GM21723 (cell line): ENCODE measurements around the gene UBXN10.

ENCODE experiments used
- ATAC-seq: cut with Tn5 transposase; IDR thresholded peaks from one replicate; pipeline ENCODE4 v1.9.1; 2021; ENCODE audit warnings: mild to moderate bottlenecking, moderate library complexity; ENCODE audit not compliant: unreplicated experiment

Gene UBXN10

DNA sequence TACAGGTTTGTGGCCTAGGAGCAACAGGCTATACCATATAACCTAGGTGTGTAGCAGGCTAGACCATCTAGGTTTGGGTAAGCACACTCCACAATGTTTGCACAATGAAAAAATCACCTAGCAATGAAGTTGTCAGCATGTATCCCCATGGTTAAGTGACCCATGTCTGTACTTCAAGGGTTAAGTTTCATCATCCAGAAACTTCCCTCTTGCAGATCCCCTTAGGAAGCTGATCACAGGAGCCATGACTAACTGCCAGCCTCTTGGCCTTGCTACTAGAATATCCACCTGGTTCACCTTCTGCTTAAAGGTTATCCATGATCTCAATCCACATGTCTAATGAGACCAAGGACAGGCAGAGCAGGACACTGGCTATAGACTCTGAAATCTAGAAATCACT lies 3.5 kb upstream of the UBXN10 start:
- no peak for ATAC-seq

DNA sequence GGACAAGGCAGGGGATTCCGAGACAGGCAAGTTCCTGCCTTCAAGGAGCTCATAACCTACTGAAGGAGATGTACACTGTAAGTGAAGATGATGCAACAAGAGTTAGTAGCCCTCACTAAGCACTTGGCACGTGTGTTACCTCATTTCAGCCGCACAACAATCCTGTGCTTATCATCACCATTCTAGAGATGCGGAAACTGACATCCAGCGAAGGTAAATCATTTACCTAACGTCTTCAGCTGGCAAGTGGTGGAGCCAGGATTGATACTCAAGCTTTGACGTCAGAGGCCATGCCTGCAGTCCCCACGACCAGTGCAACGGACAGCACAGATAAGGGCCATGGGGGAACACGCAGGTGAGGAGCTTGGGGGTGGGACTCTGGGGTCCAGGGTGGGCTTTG lies 2.9 kb upstream of the UBXN10 start:
- no peak for ATAC-seq

DNA sequence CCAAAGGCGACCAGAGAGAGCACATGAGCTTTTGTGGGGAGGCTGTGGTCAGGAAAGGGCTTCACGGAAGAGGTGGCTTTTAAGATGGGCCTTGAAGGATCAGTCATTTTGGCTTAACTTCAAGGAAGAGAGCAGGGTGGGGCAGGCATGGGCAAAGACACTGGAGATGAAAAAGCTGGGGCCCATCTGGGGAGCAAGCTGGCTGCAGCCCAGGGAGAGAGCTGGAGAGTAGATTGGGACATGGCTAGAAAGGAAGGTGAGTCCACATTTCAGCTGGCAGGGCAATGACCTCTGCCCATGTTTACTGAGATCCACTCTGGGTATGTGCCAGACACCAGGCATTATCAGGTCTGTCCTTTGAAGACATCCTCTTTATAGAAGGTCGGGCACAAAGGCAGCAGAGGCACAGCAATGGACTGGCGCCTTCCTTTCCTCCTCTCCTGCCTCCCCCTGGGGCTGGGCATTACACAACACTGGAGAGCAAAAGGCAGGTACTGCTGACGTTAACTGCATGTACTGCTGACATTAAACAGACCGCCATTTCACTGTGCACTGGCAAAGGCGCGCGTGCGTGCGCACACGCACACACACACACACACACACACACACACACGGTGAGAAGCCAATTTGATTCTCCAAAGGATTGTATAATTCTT lies 2.2 kb upstream of the UBXN10 start:
- no peak for ATAC-seq

DNA sequence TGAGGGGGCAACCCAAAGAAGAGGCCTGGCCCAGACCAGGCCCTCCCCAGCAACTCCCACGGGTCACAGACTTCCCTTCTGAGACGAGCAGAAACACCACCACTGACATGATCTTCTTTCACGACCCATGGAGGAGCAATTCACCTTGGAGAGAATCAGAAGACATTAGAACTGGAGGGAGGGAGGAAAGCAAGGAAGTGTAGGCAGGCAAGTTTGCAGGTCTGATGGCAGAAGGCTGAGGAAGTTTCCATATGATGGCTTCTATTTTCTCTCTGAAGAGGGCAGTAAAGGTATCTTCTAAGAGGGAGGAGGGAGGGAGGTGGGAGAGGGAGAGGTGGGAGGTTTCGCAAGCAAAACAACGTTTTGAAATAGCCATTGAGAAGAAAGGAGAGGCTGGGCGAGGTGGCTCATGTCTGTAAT lies 1.4 kb upstream of the UBXN10 start:
- ATAC-seq, result no peak

DNA sequence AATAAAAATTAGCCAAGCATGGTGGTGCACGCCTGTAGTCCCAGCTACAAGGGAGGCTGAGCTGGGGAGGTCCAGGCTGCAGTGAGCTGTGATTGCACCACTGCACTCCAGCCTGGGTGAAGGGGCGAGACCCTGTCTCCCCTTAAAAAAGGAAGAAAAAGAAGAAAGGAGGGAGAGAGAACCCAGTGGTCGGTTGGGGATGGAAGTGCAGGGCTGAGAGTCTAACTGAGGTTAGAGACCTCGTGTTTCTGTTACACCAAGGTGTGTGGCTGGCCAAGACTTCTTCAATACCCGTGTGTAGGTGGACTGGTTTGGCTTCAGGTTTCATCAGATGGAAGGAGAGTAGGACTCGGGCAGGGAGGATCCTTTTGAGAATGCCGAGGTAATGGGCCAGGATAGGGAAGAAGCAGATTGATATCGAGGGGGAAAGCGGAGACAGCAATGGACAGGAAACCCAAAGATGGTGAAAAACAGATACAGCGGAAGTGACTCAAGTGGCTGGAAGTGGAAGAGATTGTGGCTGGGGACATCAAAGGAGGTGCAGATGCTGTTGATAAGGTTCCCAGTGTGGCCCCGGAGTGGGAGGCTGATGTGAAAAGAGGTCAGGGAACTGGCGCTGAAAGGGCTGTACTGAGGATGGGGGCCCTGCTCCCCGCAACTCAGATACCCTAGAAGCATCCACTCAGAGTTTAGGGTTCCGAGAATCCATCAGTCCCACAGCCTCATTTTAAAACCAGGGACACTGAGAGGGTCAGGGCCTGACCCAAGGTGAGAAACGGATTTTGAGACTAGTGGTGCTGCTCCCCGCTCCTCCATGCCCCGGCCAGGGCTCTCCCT lies 681 bp upstream of the UBXN10 start:
- ATAC-seq, result no peak

DNA sequence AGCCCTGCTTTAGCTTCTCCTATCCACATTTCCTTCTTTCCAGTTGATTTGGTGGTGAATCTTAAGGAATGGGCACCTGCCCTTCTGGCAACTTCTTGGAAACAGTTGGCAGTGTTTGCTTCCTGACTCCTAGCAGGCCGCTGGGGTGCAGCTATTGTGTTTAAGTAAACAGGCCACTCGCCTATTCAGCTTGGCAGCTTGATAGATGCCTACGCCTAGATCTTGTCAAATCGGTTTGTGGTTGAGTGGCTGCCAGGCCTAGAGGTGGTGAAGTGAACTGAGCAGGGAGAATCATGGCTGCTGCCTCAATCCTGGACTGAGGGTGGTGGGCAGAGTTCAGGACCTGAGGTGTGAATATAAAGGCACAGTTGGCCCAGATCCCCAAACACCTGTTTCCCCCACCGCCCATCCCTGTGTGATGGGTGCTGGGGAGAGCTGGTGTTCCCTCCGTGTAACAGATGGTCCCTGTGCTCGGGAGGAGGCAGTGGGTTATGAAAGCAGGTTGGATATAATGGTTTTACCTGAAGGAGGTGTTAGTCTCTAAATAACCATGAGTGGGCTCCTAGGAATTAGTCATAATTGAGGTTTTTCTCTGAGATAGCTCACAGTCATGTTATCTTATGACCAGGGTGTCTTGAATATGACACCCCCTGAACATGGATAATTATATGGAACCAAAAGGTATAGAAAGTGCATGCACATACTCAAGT lies 1.4 kb downstream of the UBXN10 start:
- no peak for ATAC-seq

DNA sequence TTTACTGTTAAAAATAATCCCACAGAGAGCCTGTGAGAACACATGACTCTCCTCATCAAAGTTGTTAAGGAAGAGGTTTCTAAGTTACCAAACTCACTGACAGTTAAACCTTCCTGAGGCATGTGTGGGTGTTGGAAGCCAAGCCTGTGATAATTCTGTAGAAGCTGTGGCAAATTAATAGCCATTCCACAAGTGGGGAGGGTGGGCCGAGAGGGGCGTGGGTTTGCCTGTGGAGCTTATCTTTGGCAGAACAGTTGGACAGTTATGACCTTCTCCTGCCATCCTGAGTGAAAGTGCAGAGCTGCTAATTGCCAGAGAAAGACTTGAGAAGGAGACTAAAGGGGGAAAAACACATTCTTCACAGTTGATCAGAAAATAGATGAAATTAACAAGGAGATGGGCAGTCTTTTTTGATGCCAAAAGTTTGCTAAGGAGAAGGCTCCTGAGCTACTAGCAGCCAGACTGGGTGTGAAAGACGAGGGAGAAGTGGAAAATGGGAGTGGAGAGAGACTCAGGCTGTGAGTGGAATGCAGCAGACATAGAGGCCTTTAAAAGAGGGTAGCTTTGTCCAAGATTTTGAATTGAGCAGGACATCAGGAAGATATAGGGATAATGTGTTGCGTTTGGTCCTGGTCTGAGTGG lies 2.0 kb downstream of the UBXN10 start:
- ATAC-seq, result no peak

DNA sequence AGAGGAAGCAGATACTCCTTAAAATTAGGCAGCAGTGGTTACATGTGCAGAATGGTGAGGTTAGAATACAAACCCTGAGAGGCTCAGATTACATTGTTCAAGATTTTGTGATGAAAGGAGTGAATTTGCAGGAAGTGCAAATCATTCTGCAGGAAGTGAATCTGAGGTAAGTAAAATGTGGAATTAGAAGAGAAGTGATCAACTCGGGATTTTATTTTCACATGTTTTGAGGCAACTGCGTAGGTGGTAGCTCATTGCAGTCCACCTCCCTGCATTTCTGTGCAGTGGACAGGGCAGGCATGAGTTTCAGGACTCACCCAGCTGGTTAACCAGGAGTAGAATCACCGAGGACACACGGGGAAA lies 2.5 kb downstream of the UBXN10 start:
- no peak for ATAC-seq

DNA sequence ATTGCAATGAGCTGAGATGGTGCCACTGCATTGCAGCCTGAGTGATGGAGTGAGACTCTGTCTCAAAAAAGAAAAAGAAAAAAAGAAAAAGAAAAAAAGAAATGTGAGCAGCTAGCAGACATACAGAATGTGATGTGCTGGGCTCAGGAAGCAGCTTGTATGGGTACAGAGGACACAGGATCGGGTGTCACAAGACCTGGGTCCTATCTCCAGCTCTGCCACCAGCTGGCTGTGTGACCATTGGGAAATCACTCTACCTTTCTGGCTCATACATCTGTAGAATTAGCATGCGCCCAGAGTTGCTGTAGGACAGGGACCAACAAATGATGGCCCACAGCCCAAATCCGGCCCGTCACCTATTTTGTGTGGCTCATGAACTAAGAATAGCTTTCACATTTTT lies 3.8 kb downstream of the UBXN10 start:
- no peak for ATAC-seq

DNA sequence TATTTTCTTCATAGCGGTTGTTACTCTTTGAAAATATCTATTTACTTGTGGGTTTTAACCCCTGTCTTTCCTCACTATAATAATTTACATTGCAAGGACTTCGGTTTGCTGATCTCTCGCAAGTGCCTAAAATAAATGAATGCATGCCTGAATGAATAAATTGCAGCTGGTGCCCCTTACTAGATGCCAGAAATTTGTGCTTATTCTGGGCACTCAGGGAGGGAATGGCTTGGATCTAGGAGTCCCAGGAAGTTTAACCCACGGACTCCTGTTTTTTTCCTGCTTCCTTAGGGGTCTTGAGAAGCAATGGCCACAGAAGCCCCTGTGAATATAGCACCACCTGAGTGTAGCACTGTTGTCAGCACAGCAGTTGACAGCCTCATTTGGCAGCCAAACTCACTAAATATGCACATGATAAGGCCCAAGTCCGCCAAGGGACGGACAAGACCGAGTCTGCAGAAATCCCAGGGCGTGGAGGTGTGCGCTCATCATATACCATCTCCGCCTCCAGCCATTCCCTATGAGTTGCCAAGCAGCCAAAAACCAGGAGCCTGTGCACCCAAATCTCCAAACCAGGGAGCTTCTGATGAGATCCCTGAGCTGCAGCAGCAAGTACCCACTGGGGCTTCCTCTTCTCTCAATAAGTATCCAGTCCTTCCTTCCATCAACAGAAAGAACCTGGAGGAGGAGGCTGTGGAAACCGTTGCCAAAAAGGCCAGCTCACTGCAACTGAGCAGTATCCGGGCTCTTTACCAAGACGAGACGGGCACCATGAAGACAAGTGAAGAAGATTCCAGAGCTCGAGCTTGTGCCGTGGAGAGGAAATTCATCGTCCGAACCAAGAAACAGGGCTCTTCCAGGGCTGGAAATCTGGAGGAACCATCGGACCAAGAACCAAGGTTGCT lies 4.6 kb downstream of the UBXN10 start:
- ATAC-seq, result no peak

DNA sequence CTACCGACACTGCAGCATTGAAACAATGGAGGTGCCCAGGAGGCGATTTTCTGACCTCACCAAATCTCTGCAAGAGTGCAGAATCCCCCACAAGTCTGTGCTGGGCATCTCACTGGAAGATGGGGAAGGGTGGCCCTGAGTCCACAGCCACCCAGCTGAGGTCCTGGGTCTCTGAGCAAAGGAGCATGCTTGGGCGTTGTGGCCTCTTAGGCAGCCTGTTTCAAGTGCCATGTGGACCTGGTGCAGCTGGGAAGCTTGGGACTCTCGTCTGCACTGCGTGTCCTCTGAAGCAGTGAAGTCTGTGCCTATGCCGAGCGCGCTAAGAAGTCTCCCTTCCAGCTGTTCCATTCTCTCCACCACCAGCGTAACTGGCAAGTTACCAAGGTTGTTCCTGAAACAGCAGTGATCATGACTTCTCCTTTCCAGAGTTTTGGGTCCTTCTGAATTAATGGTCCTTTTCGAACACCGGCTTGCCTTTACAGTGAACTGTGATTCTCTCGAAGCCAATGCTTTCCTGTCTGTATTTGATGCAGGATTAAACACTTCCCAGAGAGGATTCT lies 5.5 kb downstream of the UBXN10 start:
- ATAC-seq, result no peak

DNA sequence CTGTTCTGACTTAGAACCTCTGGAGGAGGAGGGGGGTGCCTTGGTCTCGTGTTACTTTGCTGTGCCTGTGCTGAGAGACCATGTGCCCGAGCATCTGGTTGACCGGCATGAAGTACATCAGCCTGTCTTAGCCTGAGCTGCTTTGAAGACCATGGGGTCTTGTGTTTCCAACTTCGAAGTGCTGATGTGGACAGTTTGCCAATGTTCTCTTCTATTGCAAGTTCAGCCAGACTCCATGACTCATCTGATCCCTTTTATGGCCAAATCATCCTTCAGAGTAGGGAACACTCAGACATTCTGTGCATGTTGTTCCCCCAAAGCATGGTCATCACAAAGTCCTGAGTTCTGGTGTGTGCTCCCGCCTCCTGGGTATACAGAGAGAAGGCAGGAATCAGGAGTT lies 6.5 kb downstream of the UBXN10 start:
- no peak for ATAC-seq

DNA sequence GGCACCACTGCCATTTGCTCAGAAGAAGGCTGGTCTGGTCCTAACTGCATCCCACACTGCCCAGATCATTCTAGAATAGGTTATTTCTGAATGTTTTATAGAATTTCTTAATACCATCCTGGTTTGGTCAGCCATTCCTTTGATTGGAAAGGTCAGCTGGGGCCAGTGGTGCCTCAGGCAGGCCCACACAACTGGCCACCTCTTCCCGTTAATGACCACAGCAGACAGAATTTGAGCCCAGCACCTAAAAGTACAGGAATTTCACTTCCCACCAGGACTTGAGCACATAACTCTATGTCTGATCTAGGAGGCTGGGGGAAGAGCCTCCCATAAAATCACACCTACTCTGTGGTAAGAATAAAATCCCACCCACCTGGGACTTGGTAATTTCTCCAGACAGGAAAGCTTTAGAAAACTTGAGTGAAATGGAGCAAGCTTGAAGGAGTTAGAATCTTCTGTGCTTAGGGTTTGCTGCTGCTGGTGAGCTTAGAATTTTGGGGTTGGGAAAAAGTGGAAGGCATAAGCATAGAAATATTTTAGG lies 7.0 kb downstream of the UBXN10 start:
- no peak for ATAC-seq

DNA sequence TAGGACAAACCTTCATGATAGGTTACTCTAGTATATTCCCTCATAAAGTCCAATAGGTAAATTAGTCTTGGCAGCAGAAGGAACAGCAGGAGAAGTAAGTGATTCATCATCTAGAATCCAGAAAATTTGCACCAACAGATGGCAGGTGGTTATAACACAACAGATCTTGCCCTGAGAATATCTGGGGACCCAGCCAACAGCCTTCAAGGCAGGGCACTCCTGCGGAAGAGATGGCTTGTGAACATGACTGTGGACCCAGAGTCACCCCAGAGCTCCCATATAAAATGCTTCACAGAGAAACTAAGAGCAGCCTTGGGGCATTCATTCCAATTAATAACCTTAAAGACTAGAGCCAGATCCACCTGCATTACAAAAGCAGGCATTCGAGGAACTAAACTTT lies 8.3 kb downstream of the UBXN10 start:
- ATAC-seq, result no peak

DNA sequence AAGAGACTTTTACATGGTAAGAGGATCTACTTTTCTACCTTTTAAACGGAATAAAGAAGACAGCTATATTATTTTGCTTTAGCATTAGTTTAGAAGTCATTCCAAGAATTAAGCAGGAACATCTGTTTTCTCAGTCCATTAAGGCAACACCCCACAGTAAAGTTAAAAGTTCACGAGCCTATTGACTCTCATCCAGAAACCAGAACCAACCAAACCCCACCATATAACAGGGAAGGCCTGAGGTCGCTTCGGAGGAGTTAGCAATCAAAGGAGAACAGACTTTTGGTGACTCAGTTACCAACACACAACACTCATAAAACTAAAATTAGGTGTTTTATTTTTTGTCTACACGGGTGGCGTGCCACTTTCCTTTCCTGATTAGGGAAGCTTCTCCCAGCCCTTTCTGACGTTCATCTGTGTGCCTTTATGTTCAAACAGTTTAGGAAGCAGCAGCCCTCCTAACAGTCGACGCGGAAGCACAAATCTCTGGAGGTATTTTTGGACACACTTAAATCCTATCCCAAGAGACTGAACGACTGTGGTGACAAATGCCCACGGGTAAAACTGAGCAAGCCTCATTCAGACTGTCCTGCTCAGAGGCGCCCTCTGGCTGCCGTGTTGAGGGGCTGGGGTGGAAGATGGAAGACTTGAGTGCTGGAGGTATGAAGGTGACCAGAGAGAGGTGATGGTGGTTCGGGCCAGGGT lies 9.0 kb downstream of the UBXN10 start:
- ATAC-seq, result no peak

DNA sequence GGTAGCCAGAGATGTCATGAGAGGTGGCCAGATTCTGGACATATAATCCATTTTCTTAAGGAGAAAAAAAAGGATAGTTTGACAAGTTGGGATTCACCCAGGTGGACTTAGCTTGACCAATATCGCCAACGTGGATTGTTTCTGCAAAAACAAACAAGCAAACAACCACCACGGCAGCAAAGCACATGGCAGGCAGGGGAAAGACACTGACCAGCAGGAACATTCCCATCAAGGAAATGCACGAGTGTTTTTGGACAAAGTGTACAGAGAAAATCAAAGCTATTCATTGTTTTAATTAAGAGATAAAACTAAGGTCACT lies 9.5 kb downstream of the UBXN10 start:
- no peak for ATAC-seq

DNA sequence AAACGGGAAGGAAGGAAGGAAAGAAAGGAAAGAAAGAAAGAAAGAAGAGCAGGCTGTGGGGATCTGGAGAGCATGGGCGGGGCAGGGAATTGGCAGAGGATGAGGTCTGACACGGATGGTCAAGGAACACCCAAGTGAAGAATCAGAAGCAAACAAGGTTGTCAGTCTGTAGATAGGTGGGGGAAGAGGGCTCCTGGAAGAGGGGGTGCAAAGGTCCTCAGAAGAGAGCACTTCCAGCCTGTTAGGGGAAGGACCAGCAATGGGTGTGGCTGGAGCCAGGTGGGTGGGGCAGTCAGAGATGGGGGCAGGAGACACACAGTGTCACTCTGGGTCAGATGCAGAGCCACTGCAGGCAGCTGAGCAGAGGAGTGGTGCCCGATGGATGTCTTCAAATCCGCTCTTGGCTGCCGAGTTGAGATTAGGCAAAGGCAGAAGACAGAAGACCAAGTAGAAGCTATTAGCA lies 11.5 kb downstream of the UBXN10 start:
- ATAC-seq, result no peak

DNA sequence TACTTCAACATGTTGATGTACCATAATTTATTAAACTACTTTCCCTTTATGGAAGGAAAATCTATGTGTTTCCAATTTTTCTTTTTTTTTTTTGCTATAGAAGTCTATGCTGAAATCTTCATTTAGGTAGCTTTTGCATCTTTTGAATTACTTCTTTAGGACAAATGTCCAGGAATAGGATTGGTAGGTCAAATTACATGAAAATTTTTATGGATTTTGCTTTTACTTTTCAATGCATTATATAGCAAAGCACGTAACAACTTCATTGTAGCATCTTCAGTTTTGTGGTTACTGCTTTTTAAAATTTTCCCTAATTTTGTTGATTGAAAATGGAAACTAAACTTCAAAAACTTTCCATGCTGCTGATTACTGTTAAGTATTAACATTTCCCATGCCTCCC lies 12.4 kb downstream of the UBXN10 start:
- ATAC-seq, result no peak

DNA sequence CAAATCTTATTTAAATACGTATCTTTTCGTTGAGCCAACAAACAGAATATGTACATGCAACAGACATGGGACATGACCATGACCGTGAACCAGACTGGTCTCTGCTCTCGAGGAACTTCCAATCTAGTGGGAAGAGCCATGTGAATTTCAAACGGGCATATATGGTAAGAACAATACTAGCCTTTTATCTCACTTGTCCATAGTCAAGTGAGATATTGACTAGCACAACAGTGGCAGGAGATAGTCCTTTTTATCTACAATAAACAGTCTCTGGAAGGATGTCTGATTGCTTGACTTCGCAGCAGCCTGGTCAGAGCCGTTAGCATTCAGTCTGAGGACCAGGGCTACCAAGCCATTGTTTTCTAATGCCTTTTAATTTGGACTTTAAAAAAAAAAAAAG lies 13.0 kb downstream of the UBXN10 start:
- no peak for ATAC-seq
